OCI-LY1 (cell line): ENCODE data around the gene PDE11A.

Experiments
- H2AFZ ChIP-seq: fragments of 200-600 bp; sonication (generic), shearing (Covaris generic); 2 replicates; pipeline ENCODE4 v1.6.0; 2014; ENCODE audit warnings: antibody characterized with exemption, mild to moderate bottlenecking, low read length
- H3F3A ChIP-seq: fragments of 200-600 bp; sonication (generic), shearing (Covaris generic); 2 replicates; pipeline ENCODE4 v1.6.0; 2014; ENCODE audit warnings: mild to moderate bottlenecking, antibody characterized with exemption, low read length, moderate library complexity; ENCODE audit not compliant: insufficient read depth
- H3K27ac ChIP-seq: fragments of 200-600 bp; sonication (generic); 2 replicates; pipeline ENCODE4 v1.5.1; 2014; ENCODE audit warnings: low read length, mixed run types, mild to moderate bottlenecking, low read depth; ENCODE audit not compliant: poor library complexity, severe bottlenecking
- H3K27me3 ChIP-seq: fragments of 200-600 bp; sonication (generic); 2 replicates; pipeline ENCODE4 v1.6.0; 2014; ENCODE audit warnings: antibody characterized with exemption, mild to moderate bottlenecking, low read length, moderate library complexity; ENCODE audit not compliant: insufficient read depth
- H3K36me3 ChIP-seq: fragments of 200-600 bp; sonication (generic); 2 replicates; pipeline ENCODE4 v1.6.1; 2014; ENCODE audit warnings: mild to moderate bottlenecking, antibody characterized with exemption, low read length, moderate library complexity, mixed read lengths; ENCODE audit not compliant: insufficient read depth
- H3K4me1 ChIP-seq: fragments of 200-600 bp; sonication (generic); 2 replicates; pipeline ENCODE4 v1.5.1; 2014; ENCODE audit warnings: mild to moderate bottlenecking, low read length, moderate library complexity; ENCODE audit not compliant: insufficient read depth, severe bottlenecking
- H3K4me2 ChIP-seq: fragments of 200-600 bp; sonication (generic), shearing (Covaris generic); 2 replicates; pipeline ENCODE4 v1.6.1; 2014; ENCODE audit warnings: low read length
- H3K4me3 ChIP-seq: fragments of 200-600 bp; sonication (generic); 2 replicates; pipeline ENCODE4 v1.5.1; 2014; ENCODE audit warnings: low read length, low read depth, mild to moderate bottlenecking, mixed read lengths; ENCODE audit not compliant: poor library complexity, severe bottlenecking
- H3K79me2 ChIP-seq: fragments of 200-600 bp; shearing (Covaris generic); 2 replicates; pipeline ENCODE4 v1.6.1; 2016; ENCODE audit warnings: mixed run types, low read length, mixed read lengths; ENCODE audit not compliant: insufficient read depth
- H3K9ac ChIP-seq: fragments of 200-600 bp; sonication (generic), shearing (Covaris generic); 2 replicates; pipeline ENCODE4 v1.6.1; 2014; ENCODE audit warnings: mild to moderate bottlenecking, low read length, mixed read lengths
- H3K9me2 ChIP-seq: fragments of 200-600 bp; sonication (generic), shearing (Covaris generic); 2 replicates; pipeline ENCODE4 v1.6.1; 2014; ENCODE audit warnings: low read depth, mild to moderate bottlenecking, low read length, mixed read lengths
- H3K9me3 ChIP-seq: fragments of 200-600 bp; shearing (Covaris generic); 2 replicates; pipeline ENCODE4 v1.6.1; 2014; ENCODE audit warnings: low read length, mixed read lengths
- H4K20me1 ChIP-seq: fragments of 200-600 bp; sonication (generic), shearing (Covaris generic); 2 replicates; pipeline ENCODE4 v1.6.0; 2016; ENCODE audit warnings: mild to moderate bottlenecking, low read length; ENCODE audit not compliant: insufficient read depth
- CTCF ChIP-seq: fragments of 200-600 bp; sonication (generic), shearing (Covaris generic); IDR thresholded peaks from 2 replicates; pipeline ENCODE4 v1.5.1; 2017; ENCODE audit warnings: mild to moderate bottlenecking, antibody characterized with exemption, low read length, moderate library complexity, mixed read lengths
- EZH2 ChIP-seq: fragments of 200-600 bp; sonication (generic), shearing (Covaris generic); IDR thresholded peaks from 2 replicates; pipeline ENCODE4 v1.8.0; 2017; ENCODE audit warnings: borderline replicate concordance, mixed run types, mild to moderate bottlenecking, antibody characterized with exemption, low read length, moderate library complexity, mixed read lengths

Gene PDE11A

GRCh38 chr2:177712462-177712861, 360.1 kb downstream of the PDE11A start:
- Histone ChIP-seq H3K79me2 (no peaks in the 10 kb centered on the region), H3K4me1 (no peaks in the 10 kb centered on the region), H3F3A (no peaks in the 10 kb centered on the region), H3K4me3 (no peak overlapping the region), H3K9ac (no peak overlapping the region), H3K9me3 (no peaks in the 10 kb centered on the region), H2AFZ (no peak overlapping the region), H3K27me3 (no peaks in the 10 kb centered on the region), H3K4me2 (no peak overlapping the region), H3K9me2 (no peaks in the 10 kb centered on the region), H4K20me1 (no peaks in the 10 kb centered on the region), H3K27ac (no peak overlapping the region), H3K36me3 (no peaks in the 10 kb centered on the region)
- TF ChIP-seq CTCF (no peak), EZH2 (no peak)

- no peaks in the 10 kb centered on the region for H3K9me2 ChIP-seq
- TF ChIP-seq CTCF (no peak), EZH2 (no peak)
- no peaks in the 10 kb centered on the region for H3K27me3 ChIP-seq
- no peaks in the 10 kb centered on the region for H3K79me2 ChIP-seq
- no peak overlapping the region for H2AFZ ChIP-seq
- H3K27ac ChIP-seq: no peak overlapping the region
- H3K4me2 ChIP-seq: no peak overlapping the region
- H3K9me3 ChIP-seq: no peaks in the 10 kb centered on the region
- H3K9ac ChIP-seq: no peak overlapping the region
- no peak overlapping the region for H3K4me3 ChIP-seq
- H4K20me1 ChIP-seq: no peaks in the 10 kb centered on the region
- no peaks in the 10 kb centered on the region for H3K4me1 ChIP-seq
- H3K36me3 ChIP-seq: no peaks in the 10 kb centered on the region
- H3F3A ChIP-seq: no peaks in the 10 kb centered on the region
Measured at GRCh38 chr2:177711483-177712265, 360.9 kb downstream of the PDE11A start.

DNA sequence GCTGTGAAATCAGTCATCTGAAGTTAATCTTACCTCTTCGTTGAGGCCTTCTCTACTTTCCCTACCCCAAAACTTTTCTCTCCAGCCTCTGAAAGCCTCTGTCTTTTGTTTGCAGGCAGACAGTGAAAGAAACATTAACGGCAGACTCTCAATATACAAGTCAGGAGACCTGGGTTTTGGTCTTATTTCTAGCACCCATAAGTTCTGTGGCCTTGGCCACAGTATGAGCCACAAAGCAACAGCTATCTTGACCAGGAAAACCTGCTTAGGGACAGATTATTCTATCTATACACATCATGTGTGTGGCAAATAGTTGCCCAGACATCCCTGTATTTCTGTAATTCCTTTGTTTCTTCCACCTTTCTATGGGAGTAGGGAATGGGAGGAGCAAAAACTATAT, 361.7 kb downstream of the PDE11A start:
- no peaks in the 10 kb centered on the region for H3K9me3 ChIP-seq
- H2AFZ ChIP-seq: no peak overlapping the region
- no peaks in the 10 kb centered on the region for H3K4me1 ChIP-seq
- no peak for TF ChIP-seq EZH2
- TF ChIP-seq CTCF: no peak
- H3K9ac ChIP-seq: no peak overlapping the region
- H3K79me2 ChIP-seq: no peaks in the 10 kb centered on the region
- H4K20me1 ChIP-seq: no peaks in the 10 kb centered on the region
- H3K27me3 ChIP-seq: no peaks in the 10 kb centered on the region
- H3F3A ChIP-seq: no peaks in the 10 kb centered on the region
- no peak overlapping the region for H3K4me2 ChIP-seq
- no peak overlapping the region for H3K27ac ChIP-seq
- H3K36me3 ChIP-seq: no peaks in the 10 kb centered on the region
- no peak overlapping the region for H3K4me3 ChIP-seq
- H3K9me2 ChIP-seq: no peaks in the 10 kb centered on the region
